ENCODE measurements around the gene RARS1. TPM values are rescaled to one million over a fixed set of nuclear protein-coding genes. Genes with fewer than 3 reads are reported as not detected.

RARS1 gene
- polyA plus RNA-seq, 4 donors, result 54.8 to 123 (median 68.8) TPM

DNA sequence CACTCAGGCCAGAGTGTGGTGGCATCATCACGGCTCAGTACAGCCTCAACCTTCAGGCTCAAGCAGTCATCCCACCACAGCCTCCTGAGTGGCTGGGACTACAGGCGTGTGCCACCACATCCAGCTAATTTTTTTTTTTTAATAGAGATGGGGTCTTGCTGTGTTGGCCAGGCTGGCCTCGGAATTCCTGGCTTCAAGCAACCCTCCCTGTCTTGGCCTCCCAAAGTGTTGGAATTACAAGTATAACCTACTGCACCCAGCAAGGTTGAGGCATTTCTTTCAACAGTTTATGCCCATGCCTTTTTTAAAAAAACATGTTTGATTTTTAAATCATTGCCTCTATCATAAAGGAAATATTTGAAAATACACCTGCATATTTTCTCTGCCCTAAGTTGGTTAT lies 2.8 kb downstream of the RARS1 start:
- FAIRE-seq, result no peak
- no peaks in the 10 kb centered on the region for H3K27me3 ChIP-seq (ENCODE audit: control insufficient read depth in 3 of 3, insufficient read depth in 3 of 3, low read length in 3 of 3)
- no peaks in the 10 kb centered on the region for H3K9me3 ChIP-seq (ENCODE audit: control insufficient read depth in 2 of 2, insufficient read depth in 1 of 2, low read depth in 1 of 2, low read length in 1 of 2)
- peaks cover 6 to 31% (median 25%) of the 10 kb centered on the region in 3 donors for H3K36me3 ChIP-seq (ENCODE audit: control insufficient read depth in 3 of 3, insufficient read depth in 2 of 3, low read depth in 1 of 3, low read length in 3 of 3)
- DNase-seq, result no peak
- H3K4me1 ChIP-seq (ENCODE audit: control insufficient read depth in 3 of 3, insufficient read depth in 2 of 3, low read depth in 1 of 3, low read length in 2 of 3), result peaks cover 2 to 10% (median 5%) of the 10 kb centered on the region in 3 donors
- H3K27ac ChIP-seq (ENCODE audit: low read depth in 1 of 3, low read length in 2 of 3), result no peak overlapping the region
- no peak overlapping the region for H3K4me3 ChIP-seq (ENCODE audit: low read depth in 1 of 3, low read length in 3 of 3)
- WGBS, 3 donors, result 93 to 97% (median 95%) methylated on average over 3 of the region's 3 CpGs

DNA sequence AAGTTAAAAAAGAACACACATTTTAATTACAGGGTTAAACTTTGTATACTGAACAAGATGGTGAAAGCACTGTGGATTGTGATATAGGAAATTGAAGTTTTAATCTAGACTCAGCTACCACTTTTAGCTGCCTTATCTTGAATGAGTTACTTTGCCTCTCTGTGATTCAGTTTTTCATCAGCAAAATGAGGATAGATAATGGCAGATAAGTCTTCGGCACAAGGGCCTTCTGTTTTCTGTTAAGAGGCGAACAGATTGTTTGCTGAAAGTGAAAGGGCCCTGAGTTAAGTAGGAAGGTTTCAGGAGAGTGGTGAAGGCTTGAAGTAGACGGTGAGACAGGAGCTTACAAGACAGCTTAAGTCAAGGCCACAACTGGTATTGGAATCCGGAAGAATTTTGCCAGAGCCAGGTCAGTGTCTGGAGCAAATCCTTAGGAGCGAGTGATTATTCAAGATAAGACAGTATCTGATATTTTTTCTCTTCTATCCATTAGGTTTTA lies 7.8 kb downstream of the RARS1 start:
- Histone ChIP-seq H3K4me3 (ENCODE audit: low read depth in 1 of 3, low read length in 3 of 3) (no peak overlapping the region), H3K36me3 (ENCODE audit: control insufficient read depth in 3 of 3, insufficient read depth in 2 of 3, low read depth in 1 of 3, low read length in 3 of 3) (peaks cover 11 to 42% (median 40%) of the 10 kb centered on the region in 3 donors), H3K27ac (ENCODE audit: low read depth in 1 of 3, low read length in 2 of 3) (no peak overlapping the region), H3K27me3 (ENCODE audit: control insufficient read depth in 3 of 3, insufficient read depth in 3 of 3, low read length in 3 of 3) (no peaks in the 10 kb centered on the region), H3K4me1 (ENCODE audit: control insufficient read depth in 3 of 3, insufficient read depth in 2 of 3, low read depth in 1 of 3, low read length in 2 of 3) (no peaks in the 10 kb centered on the region), H3K9me3 (ENCODE audit: control insufficient read depth in 2 of 2, insufficient read depth in 1 of 2, low read depth in 1 of 2, low read length in 1 of 2) (no peaks in the 10 kb centered on the region)
- FAIRE-seq (no peak), DNase-seq (no peak)
- 91 to 92% (median 91%) methylated on average over 5 of the region's 5 CpGs for WGBS, 3 donors

DNA sequence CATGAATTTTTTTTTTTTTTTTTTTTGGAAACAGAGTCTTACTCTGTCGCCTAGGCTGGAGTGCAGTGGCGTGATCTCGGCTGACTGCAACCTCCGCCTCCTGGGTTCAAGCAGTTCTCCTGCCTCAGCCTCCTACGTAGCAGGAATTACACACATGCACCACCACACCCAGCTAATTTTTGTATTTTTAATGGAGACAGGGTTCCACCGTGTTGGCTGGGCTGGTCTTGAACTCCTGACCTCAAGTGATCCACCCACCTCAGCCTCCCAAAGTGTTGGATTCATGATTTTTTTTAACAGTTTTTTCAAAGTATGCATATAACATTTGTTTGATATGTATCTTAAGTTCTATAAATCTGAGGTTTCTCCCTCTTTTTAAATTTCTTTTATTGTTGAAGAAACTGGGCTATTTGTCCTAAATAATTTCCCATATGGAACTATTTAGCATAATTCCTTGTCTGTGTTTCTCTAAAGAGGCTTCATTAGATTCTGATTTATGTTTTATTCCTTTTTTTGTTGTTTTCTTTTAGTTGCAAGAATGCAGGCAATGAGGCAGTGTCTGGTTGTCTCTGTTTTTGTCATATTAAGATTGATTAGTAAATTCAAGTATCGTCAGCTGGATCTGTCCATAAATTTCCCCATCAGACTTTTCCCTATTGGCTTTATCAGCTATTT lies 16.4 kb downstream of the RARS1 start:
- FAIRE-seq, result no peak
- no peak for DNase-seq
- H3K36me3 ChIP-seq (ENCODE audit: control insufficient read depth in 3 of 3, insufficient read depth in 2 of 3, low read depth in 1 of 3, low read length in 3 of 3), result peaks cover 11 to 39% (median 15%) of the 10 kb centered on the region in 3 donors
- H3K27me3 ChIP-seq (ENCODE audit: control insufficient read depth in 3 of 3, insufficient read depth in 3 of 3, low read length in 3 of 3), result no peaks in the 10 kb centered on the region
- no peak overlapping the region for H3K27ac ChIP-seq (ENCODE audit: low read depth in 1 of 3, low read length in 2 of 3)
- no peak overlapping the region for H3K4me3 ChIP-seq (ENCODE audit: low read depth in 1 of 3, low read length in 3 of 3)
- no peaks in the 10 kb centered on the region for H3K9me3 ChIP-seq (ENCODE audit: control insufficient read depth in 2 of 2, insufficient read depth in 1 of 2, low read depth in 1 of 2, low read length in 1 of 2)
- H3K4me1 ChIP-seq (ENCODE audit: control insufficient read depth in 3 of 3, insufficient read depth in 2 of 3, low read depth in 1 of 3, low read length in 2 of 3), result no peaks in the 10 kb centered on the region
- WGBS, 3 donors, result 84 to 94% (median 88%) methylated on average over 7 of the region's 7 CpGs

DNA sequence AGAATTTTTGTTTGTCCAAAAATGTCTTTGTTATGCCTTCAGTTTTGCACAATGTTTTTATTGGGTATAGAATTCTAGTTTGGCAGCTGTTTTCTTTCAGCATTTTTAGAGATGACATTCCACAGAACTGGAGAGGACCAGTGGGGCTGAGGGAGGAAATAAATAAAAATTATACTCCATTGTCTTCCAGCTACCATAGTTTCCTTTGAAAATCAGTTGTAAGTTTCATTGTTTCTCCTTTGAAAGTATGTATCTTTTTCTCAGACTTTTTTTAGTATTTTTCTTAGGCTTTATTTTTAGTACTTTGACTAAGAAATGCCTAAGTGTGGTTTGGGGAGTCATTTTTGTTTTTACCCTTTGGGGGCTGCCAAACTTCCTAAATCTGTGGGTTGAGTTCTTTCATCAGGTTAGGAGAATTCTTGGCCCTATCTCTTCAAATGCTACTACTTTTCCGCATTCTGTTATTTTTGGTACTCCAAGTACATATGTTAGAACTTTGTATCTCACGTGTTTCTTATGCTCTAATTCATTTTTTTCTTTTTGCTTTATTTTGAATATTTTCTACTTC lies 27.7 kb downstream of the RARS1 start:
- Histone ChIP-seq H3K4me1 (ENCODE audit: control insufficient read depth in 3 of 3, insufficient read depth in 2 of 3, low read depth in 1 of 3, low read length in 2 of 3) (no peaks in the 10 kb centered on the region), H3K4me3 (ENCODE audit: low read depth in 1 of 3, low read length in 3 of 3) (no peak overlapping the region), H3K27ac (ENCODE audit: low read depth in 1 of 3, low read length in 2 of 3) (no peak overlapping the region), H3K9me3 (ENCODE audit: control insufficient read depth in 2 of 2, insufficient read depth in 1 of 2, low read depth in 1 of 2, low read length in 1 of 2) (peaks cover 0 to 13% of the 10 kb centered on the region in 2 donors), H3K36me3 (ENCODE audit: control insufficient read depth in 3 of 3, insufficient read depth in 2 of 3, low read depth in 1 of 3, low read length in 3 of 3) (peaks cover 30 to 55% (median 34%) of the 10 kb centered on the region in 3 donors), H3K27me3 (ENCODE audit: control insufficient read depth in 3 of 3, insufficient read depth in 3 of 3, low read length in 3 of 3) (no peaks in the 10 kb centered on the region)
- FAIRE-seq, result no peak
- 97 to 100% (median 99%) methylated on average over 2 of the region's 2 CpGs for WGBS, 3 donors
- DNase-seq, result no peak

DNA sequence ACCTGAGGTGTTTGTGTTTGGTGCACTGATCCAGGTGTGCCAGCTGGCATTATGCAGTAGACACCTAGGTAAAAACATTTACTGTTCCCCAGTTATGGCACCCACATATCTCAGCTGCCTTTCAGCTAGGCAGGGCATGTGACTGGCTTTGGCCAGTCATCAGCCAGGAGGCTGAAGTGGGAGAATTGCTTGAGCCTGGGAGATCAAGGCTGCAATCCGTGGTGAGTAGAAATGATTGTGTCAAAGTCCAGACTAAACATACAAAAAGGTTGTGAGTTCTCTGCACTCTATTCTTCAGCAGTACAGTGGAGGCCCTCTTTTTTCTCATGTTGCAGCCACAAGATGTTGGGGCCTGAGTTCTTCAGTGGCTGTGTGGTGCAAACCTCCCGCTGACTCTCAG lies 39.6 kb downstream of the RARS1 start:
- DNase-seq (peak; percentile 44 to 45), FAIRE-seq (no peak)
- Histone ChIP-seq H3K4me3 (ENCODE audit: low read depth in 1 of 3, low read length in 3 of 3) (no peak overlapping the region), H3K9me3 (ENCODE audit: control insufficient read depth in 2 of 2, insufficient read depth in 1 of 2, low read depth in 1 of 2, low read length in 1 of 2) (peaks cover 0 to 11% of the 10 kb centered on the region in 2 donors), H3K27ac (ENCODE audit: low read depth in 1 of 3, low read length in 2 of 3) (no peak overlapping the region), H3K36me3 (ENCODE audit: control insufficient read depth in 3 of 3, insufficient read depth in 2 of 3, low read depth in 1 of 3, low read length in 3 of 3) (peaks cover 0 to 6% (median 0%) of the 10 kb centered on the region in 3 donors), H3K27me3 (ENCODE audit: control insufficient read depth in 3 of 3, insufficient read depth in 3 of 3, low read length in 3 of 3) (peaks cover 0 to 17% (median 13%) of the 10 kb centered on the region in 3 donors), H3K4me1 (ENCODE audit: control insufficient read depth in 3 of 3, insufficient read depth in 2 of 3, low read depth in 1 of 3, low read length in 2 of 3) (peaks cover 0 to 9% (median 3%) of the 10 kb centered on the region in 3 donors)
- 55 to 64% (median 62%) methylated on average over 2 of the region's 2 CpGs for WGBS, 3 donors

DNA sequence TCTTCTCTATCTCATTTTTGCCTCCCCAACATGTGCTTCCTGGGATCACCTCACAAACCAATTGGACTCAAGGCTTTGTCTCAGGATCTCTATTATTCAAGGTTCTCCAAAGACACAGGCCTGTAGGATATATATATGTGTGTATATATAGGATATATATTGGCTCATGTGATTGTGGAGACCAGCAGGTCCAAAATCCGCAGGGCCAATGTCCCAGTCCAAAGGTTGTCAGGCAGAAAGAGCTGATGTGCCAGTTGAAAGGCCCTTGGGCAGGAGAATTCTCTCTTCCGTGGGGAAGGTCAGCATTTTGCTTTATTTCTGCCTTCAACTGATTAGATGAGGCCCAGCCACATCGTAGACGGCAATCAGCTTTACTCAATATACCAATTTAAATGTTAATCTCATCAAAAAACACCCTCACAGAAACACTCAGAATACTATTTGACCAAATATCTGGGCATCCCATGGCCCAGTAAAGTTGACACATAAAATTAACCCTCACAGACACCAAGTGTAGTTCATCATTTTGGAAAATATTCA lies 41.6 kb downstream of the RARS1 start:
- 67 to 90% (median 75%) methylated on average over 4 of the region's 4 CpGs for WGBS, 3 donors

DNA sequence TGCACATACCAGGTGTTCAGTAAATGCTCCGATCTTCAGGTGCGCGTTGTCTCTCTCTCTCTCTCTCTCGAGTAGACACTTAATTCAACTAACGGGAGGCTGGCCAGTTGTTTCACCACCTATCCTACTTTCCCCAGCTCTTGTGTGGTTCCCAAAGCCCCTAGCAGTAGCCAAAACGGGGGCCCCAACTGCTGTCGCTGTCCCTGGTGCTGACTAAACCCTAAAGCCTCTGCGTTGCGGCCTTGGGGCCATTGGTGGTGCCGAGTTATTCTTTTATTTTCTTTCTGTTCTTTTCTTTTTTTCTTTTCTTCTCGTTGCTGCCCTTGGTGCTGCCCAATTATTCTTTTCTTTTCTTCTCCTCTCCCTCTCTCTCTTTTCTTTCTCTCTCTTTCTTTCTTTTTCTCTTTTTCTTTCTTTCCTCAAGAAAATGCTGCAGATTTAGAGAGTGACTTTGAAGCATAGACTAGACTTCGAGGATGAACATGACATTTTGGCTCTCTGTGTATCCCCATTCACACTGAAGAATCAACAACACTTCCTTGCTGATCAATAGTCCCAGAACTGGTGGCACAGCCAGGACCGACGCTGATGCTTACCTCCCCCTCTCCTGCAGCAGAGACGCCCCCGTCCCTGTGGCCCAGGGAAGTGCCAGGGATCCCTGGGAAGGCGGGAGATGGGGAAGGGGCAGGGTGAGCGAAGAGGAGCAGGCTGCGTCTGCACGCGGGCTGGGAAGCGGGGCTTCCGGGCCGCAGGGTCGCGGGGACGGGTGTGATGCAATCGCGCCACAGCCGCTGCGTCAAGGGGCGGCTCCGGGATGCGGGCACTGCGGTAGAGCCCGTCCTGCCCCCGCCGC lies 42.5 kb downstream of the RARS1 start, which contains the start of gene FBLL1:
FBLL1 (plus strand) TSS at position 785 of the 853 bp plus-strand sequence. CDS start 200 bp downstream, outside the sequence.
- Histone ChIP-seq H3K4me3 (ENCODE audit: low read depth in 1 of 3, low read length in 3 of 3) (peak within 1 kb of the TSS; percentile 10 to 56 (median 44)), H3K36me3 (ENCODE audit: control insufficient read depth in 3 of 3, insufficient read depth in 2 of 3, low read depth in 1 of 3, low read length in 3 of 3) (no peaks in the 10 kb centered on the region), H3K27ac (ENCODE audit: low read depth in 1 of 3, low read length in 2 of 3) (no peak within 1 kb of the TSS), H3K4me1 (ENCODE audit: control insufficient read depth in 3 of 3, insufficient read depth in 2 of 3, low read depth in 1 of 3, low read length in 2 of 3) (peaks cover 0 to 9% (median 3%) of the 10 kb centered on the region in 3 donors), H3K27me3 (ENCODE audit: control insufficient read depth in 3 of 3, insufficient read depth in 3 of 3, low read length in 3 of 3) (peaks cover 0 to 23% (median 20%) of the 10 kb centered on the region in 3 donors), H3K9me3 (ENCODE audit: control insufficient read depth in 2 of 2, insufficient read depth in 1 of 2, low read depth in 1 of 2, low read length in 1 of 2) (peaks cover 0 to 11% of the 10 kb centered on the region in 2 donors)
- DNase-seq, result peak in 1 of 2 donors; percentile 71
- no peak for FAIRE-seq
- 16 to 24% (median 23%) methylated on average over 24 to 38 of the region's 38 CpGs for WGBS, 3 donors

More for the DNA sequence above, 41.6 kb downstream of the RARS1 start:
- DNase-seq, result peak in 1 of 2 donors; percentile 55
- peaks cover 0 to 9% (median 3%) of the 10 kb centered on the region in 3 donors for H3K4me1 ChIP-seq (ENCODE audit: control insufficient read depth in 3 of 3, insufficient read depth in 2 of 3, low read depth in 1 of 3, low read length in 2 of 3)
- no peak overlapping the region for H3K27ac ChIP-seq (ENCODE audit: low read depth in 1 of 3, low read length in 2 of 3)
- peaks cover 0 to 23% (median 20%) of the 10 kb centered on the region in 3 donors for H3K27me3 ChIP-seq (ENCODE audit: control insufficient read depth in 3 of 3, insufficient read depth in 3 of 3, low read length in 3 of 3)
- peaks cover 0 to 11% of the 10 kb centered on the region in 2 donors for H3K9me3 ChIP-seq (ENCODE audit: control insufficient read depth in 2 of 2, insufficient read depth in 1 of 2, low read depth in 1 of 2, low read length in 1 of 2)
- no peak overlapping the region for H3K4me3 ChIP-seq (ENCODE audit: low read depth in 1 of 3, low read length in 3 of 3)
- H3K36me3 ChIP-seq (ENCODE audit: control insufficient read depth in 3 of 3, insufficient read depth in 2 of 3, low read depth in 1 of 3, low read length in 3 of 3), result peaks cover 0 to 3% (median 0%) of the 10 kb centered on the region in 3 donors
- FAIRE-seq, result no peak
